Measurements from ENCODE around the gene NPTX1.
A peak's percentile ranks its signal among the peaks of the same experiment; 100 is the strongest.

The NPTX1 gene

DNA sequence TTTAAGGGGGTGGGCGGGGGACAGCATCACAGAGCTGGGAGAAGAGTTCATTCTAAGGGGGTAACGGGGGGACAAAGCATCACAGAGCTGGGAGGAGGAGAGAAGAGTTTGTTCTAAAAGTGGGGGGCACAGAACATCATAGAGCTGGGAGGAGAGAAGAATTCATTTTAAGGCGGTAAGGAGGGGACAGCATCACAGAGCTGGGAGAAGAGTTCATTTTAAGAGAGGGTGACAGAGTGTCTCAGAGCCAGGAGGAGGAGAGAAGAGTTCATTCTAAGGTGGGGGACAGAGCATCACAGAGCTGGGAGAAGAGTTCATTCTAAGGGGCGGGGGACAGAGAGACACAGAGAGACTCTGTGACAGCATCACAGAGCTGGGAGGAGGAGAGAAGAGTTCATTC lies 33.6 kb downstream of the NPTX1 start:
- DNase-seq: no peak

DNA sequence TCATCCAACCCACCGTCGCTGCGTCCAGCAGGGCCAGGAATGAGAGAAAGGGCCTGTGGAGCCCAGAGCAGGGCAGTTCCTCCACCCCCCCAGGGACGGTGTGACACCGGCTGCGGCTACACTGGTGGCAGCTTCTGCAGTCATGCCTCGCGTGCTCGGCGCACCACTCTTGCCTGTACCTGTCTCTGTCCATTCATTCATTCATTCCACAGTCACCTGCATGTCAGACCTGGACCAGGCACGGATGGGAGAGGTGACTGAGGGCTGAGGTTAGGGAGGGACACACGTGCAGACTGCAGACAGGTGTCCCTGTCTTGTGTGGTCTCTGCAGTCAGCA lies 34.1 kb downstream of the NPTX1 start:
- no peak for DNase-seq

DNA sequence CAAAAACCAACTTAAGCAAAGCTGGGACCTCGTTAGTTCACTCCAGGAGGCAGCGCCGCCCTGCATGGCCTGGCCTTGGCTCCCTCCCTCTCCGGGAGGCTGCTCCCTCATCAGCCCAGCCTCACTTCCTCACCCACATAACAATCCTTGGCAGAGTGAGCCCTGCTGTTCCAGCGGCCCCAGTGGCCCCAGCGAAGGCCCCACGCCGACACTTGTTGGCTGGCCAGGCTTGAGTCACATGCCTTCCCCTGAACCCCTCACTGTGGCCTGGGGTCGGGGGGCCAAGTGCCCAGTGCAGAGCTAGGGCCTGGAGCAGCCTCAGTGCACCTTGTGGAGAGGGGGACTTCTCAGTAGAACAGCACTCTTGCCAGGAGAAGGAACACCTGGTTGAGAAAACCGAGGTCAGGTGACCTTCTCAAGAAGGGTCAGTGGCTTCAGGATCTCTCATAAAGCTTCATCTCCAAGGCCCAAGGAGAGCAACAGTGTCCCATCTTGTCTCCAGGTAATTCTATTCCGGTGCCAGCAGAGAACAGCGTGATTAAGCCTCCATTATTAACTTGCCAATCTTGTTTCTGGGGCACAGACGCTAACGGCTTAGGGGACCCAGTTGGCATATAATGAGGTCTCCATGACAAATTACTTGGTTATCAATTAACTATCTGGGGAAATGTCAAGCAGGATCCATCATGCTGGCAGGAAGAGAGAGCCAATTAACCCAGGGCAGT lies 34.6 kb downstream of the NPTX1 start:
- no peak for DNase-seq

DNA sequence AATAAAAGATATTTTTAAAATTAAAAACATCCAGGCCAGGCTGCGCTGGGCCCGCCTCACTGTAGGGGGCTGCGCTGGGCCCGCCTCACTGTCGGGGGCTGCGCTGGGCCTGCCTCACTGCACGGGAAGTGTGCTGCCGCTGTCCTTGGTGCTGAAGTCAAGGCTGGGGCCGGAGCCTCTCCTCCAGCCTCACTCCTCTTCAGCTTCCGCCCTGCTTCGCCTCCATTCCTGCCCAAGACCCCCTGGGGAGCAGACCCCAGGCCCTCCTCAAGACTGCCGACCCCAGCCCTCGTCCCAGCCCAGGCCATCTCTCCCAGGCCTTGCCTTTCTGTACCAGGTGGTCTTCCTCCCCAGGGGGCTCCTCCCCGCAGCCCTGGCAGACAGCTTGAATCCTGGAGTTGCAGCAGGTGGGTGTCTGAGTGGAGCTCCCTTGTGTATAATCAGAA lies 35.3 kb downstream of the NPTX1 start:
- DNase-seq: no peak

DNA sequence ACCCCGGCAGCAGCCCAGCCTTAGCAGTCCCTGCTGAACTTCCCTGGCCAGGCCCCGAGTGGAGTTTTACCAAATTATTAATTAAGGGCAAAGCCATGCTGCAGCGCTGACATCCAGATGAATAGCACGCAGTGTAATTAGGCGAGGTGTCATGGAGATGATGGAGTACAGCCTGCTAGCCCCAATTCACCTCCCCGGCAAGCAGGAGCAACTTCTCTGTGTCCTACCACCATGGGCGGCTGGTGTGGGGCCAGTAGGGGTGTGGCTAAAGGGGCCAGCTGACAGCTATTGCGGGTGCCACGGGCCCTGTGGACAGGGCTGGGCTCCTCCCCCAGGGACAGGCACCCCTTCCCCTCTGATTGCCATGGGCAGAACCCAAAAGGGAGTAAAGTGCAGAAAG lies 36.9 kb downstream of the NPTX1 start:
- no peak for DNase-seq

DNA sequence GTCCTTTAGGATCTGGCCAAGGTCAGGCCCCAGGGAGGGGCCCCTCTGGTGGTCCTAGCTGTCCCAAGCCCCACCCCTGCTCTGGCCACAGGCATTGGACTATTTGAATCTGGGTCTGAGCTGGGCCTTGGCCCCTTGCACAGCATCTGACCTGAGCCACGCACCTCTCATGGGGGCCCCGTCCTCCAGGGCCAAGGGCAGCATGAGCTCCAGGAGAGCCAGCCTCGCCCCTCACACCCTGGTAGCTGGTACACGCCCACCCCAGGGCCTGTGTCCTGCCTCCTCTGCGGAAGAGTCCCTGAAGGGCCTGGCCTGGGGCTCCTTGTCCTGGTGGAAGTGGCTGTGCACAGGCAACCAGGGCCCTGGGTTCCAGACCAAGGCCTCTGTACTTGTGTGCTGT lies 37.6 kb downstream of the NPTX1 start:
- no peak for DNase-seq

DNA sequence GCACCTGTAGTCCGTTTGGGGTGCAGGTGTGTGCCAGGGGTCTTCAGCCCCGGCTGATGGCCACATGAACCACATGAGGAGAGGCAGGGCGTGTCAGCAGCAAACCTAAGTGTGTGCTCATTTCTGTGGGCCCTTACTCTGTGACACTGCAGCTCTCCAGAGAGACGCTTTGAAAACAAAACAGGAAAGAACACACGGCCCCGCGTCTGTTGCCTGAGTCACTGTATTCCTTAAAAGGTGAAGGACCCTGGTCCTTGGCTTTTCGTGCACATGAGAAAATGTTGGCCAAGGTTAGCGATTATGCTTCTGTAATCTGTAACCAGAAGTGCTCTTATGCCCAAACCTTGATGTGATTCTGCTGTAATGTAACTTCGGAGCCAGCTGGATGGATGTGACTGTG lies 38.9 kb downstream of the NPTX1 start:
- DNase-seq: no peak

DNA sequence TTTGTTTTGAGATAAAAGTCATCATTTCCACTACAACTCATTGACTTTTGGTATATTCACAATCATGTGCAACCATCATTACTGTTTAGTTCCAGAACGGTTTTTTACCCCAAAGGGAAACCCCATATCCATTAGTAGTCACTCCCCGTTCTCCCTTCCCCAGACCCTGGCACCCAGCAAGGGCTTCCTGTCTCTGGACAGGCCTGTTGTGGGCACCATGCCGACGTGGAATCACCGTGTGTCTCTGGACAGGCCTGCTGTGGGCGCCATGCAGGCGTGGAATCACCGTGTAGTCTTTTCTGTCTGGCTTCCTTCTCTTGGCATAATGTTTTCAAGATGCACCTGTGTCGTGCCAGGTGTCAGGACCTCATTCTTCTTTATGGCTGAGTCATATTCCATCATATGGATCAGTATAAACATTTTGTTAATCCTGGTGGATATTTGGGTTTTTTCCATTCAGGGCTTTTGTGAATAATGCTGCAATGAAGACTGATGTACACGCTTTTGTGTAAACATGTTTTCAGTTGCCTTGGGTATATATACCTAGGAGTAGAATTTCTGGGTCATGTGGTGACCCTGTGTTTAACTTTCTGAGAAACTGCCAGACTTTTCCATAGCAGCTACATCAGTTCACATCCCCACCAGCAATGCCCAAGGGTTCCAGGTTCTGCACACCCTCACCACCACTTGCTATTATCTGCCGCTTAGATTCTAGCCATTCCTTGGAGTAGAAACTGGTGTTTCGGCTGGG lies 42.3 kb downstream of the NPTX1 start:
- no peak for DNase-seq

DNA sequence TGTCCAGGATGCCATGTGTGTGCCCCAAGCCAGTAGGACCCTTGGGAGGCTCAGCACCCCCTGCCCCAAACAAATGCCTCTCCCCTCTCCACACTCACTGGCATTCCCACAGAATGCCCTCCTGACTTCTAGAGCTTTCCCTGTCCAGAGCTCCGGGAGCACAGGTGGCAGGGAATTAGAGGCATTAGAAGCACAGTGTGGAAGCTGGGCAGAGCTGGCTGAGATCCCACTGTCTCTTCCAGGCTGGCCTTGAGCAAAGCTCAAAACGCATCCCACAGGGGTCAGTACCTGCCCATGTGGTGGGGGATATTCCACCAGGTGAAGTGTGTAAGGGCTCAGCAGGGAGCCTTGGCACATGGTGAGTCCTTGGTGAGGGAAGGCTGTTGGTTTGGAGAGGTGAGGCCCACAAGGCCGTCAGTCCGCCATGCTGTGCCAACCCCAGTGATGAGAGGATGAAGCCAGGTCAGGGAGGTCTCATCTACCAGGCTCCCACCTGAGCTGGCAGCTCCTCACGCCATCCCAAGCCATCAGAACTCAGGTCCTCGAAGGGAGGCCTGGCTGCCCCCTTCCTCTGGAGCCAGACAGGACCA lies 43.4 kb downstream of the NPTX1 start:
- no peak for DNase-seq

DNA sequence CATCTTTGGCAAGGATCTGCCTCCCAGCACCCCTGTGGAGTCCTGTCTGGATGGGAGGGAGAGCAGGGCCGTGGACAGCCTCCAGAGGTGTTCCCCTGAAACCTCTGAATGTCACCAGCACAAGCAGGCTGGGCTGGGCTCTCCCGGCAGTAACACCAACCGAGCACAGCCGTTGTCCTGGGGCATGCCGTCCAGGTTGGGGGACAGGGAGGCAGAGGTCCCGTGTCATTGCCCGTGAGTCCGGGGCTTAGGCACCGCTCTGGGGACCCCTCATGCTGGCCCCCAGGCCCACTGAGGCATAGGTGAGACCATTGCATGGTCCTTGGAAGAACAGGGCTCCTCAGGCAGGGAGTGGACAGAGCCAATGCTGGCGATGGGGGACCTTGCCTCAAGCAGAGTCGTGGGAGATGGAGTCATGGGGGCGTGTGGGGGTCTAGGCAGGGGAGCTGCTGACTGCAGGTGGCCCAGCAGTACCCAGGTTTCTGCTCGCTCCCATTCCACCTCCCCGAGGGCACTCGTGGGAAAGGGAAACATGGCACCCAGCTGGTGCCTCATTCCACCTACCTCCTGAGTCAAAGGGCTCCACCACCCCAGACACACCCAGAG lies 44.0 kb downstream of the NPTX1 start:
- DNase-seq: no peak

DNA sequence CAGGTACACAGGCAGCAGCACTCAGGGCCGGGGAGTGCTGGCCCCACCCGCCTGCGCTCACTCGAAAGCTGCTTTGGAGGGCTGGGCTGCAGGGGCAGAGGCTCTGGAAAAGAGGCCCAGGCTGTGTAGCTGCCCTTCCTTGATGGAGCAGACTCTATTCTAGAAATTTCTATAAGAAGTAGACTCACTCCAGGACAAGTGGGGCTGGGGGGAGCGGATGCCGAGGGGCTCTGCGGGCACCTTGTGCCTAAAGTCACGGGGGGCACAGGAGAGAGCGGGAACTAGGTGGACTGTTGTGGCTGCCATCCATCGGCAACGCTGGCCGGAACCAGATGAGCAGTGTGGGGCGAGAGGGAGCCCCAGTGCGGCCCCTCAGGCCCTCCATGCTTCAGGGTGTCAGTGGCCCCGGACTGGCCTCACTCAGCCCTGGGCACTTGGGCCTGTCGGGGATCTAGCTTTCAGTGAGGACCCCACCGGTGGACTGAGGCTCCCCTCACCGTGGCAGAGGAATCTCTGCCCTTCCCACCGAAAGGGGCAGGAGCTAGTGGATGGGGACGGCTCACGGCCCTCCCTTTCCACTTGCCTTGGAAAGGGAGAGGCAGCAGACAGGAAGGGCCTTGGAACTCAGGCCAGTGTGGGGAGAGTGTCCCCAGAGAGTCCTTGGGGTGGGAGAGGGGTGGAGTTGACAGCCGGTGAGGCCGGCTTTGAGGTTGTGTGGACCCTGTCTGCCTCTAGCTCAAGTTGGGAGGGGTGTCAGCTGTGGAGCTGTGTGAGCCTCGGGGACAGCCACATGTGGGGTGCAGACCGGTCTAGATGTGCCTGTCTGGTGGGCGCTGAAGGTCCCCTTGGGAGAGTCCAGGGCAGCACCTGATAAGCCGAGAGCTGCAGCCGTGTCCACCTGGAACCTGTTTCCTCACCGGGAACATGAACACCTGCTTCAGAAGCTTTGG lies 44.9 kb downstream of the NPTX1 start:
- DNase-seq: no peak

DNA sequence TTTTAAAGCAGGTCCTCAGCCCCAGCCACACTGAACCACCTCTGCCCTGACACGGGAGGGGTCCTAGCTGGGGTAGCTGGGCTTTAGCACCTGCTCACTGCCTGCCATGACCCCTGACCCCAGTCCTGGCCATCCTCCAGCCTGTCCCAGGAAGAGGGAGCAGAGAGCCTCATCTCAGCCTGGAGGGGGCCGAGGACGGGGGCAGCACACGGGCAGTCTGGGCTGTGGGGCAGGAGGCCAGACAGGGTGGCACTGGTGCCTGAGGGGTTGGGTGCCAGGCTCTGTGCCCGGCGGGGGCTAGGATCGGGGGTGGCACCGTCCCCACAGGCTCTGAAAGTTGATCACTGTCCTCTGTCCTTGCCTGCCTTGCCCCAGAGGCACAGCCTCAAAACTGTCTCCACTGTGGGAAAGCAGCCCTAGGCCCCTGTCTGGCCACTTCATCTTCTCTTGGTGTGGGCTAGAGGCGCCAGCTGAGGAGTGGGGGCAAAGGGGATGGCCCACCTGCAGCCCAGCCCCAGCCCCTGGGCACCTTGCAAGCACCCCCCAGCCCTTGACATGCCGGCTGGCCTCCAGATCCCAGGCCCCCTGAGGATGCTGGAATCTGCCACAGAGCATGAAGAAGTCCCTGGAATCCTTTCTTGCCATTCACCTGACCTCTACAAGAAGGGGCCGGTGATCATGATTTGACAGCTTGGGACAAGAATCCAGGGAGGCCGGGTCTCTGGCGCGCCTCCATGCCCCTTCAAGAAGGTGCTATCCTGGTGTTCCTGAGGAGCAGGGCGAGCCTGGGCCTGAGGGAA lies 45.8 kb downstream of the NPTX1 start:
- no peak for DNase-seq

DNA sequence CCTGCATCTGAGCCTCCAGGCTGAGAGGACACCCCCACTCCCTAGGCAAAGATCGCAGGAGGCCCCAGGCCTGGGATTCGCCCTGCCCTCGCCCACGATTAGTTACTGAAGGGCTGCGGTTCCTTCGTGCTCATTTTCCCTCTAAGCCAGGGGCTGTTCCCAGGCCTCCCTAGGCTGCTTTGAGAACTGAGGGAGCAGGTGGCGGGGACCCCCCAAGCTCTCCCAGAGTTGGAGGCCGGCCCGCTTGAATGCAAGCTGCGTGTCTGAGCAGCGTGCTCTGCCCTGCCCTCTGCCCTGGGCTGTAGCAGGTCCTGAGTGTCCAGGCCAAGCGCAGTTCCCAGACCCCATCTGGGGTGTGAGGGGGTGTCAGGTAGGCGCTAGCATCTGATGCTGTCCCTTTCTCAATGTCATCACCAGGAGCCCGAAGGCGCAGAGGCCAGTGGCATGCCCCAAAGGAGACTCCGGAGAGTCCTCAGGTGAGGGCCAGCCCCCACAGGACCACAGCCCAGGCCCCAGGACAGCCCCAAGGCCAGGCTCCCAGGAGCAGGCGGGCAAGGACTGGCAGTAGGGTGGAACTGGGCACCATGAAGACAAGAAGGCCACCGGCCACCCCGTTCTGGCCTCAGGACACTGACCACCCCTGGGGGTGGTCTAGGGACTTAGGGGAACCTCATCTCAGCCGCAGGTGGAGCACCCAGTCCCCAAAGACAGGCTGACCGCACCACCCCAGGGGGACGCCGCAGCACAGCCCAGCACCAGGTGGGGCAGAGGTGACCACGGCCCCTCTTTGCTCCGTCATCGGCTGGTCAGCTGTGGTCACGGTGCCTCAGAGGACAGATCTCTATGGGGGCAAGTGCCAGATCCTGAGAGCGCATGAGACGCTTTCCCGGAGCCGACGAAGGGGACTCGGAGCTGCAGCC lies 46.8 kb downstream of the NPTX1 start:
- no peak for DNase-seq

DNA sequence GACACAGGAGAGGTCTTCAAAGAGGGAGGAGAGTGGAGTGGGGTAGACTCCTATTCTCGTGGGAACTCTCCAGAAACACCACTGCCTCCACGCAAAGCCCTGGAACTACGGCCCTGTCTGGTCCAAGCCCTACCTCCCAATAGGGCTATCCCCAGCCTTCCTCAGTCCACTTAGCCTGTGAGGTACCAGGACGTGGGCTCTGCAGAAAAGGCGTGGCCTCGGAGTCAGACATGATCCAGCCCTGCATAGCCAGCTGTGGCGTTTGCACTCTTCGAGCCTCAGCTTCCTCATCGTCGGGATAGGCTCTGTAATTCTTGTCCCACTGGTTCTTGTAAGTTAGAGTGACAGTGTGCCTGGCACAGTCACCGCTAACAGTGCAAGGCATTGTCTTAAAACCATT lies 47.6 kb downstream of the NPTX1 start:
- no peak for DNase-seq

DNA sequence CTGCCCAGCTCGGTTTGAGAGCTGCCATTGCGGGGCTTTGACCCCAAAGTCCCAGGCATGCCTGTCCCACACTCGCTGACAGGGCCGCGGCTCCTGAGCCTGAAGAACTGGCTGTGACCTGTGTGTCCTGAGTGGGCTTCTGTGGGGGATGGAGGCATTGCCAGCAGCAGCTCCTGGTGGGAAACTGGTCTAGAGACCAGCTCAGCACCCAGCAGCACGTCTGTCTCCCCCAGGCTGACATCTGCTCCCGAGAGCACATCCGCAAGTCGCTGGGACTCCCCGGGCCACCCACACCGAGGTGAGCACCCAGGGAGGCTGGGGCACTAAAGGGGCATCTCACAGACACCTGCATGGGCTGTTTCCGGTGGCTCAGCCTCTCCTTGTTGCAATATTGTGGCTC lies 48.0 kb downstream of the NPTX1 start:
- DNase-seq: no peak

DNA sequence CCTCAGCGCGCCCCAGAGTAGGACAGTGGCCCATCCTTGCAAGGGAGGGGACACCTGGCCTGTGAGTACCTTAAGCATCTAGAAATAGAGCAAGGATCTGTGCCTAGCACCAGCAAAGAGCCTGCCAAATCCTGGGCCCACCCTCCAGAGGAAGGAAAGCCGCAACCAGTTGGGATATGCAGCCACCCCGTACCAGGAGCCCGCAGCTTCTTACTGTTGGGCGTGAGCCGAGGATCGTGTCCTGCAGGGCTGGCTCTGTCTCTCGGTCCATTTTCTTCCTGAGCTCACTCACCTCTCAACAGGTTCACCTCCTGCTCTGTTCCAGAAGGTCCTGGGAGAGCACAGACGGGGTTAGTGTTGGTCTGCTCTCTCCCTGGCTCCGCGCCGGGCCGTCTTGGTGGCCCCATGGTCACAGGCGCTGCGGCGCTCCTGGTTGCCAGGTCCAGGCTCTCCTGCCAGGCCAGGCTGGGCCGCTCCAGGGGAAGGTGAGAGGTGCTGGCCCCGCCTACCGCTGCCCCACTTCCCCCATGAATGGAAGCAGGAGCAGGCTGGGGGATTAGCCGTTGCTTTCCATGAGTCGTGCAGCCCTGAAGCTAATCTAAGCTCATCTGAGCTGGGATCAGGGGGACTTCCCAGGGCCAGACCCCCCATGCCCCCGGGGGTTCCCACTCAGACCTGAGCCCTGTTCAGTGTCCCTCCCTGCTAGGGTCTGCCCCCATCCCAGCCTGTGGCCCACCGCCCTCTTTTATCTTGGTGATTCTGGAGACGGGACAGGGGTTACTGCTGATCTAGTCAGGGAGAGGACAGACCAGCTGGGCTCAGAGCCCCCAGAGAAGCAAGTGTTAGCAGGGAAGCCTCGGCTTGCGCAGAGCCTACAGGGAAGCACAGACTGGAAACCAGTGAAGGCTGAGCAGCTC lies 48.8 kb downstream of the NPTX1 start:
- no peak for DNase-seq

DNA sequence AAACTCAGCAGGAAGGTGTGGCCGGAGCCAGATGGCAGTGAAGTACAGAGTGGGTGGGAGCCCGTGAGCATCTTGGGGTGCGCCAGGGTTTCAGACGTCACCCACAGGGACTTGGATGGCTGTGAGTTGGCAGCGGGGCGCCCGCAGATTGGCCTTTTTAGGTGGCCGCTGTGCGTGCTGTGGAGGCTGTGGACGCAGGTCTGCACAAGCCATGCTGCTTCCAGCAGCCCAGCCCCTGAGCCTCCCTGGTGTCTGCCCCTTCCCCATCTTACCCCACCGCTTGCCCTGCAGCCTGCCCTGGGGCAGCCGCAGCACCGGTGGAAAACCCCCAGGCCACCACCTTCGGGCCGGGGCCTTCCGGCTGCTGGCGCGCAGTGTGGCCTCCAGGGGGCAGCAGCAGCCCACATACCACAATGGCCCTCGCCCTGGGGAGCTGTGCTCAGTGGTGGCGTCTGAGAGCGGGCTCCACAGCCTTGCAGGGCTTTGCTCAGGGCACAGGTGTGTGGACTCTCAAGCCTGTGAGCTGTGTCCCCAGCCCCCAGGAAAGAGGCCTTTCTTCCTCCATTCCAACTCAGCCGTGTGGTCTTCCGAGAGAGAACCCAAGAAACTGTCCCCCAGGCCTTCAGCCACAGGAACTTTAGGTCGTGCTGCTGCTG lies 49.6 kb downstream of the NPTX1 start:
- DNase-seq: peak; percentile 34 to 41

DNA sequence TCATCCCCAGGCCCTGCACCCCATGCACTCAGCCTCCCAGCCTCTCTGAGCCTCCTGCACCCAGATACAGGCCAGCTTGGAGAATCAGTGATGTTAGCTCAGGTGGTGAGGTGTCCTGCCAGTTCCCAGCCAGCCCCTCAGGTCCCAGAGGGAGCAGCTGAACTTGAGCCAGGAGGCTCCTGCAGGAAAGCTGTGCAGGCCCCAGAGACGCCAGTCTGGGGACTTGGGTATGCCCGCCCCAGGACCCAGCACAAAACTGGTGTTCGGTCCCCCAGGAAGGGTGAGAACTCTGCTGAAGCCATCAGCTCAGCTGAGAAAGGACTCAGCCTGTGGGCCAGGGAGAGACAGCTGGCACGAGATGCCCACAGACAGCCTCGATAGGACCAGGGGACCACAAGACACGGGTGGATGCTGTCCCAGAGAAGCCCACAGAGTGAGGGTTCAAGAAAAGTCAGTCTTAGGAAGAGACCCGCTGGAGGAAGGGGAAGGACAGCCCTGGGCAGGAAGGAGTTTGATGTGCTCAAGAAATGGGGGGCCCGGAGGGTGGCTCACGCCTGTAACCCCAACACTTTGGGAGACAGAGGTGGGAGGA lies 50.5 kb downstream of the NPTX1 start:
- DNase-seq: no peak

All from NCI-H187 (cell line).